Calu3 (cell line): ENCODE data around the gene RASSF8. TPM values are rescaled to one million over a fixed set of nuclear protein-coding genes. Genes with fewer than 3 reads are reported as not detected.
A peak's percentile ranks its signal among the peaks of the same experiment; 100 is the strongest.

Experiments used
- BruUV-seq: library from RNA; stranded (reverse); fragments of 400-500 nt; replicated peaks from 2 replicates; lab custom pipeline; 2021; lab: Mats Ljungman, UMichigan
- CTCF ChIA-PET: fragments of 300-600 bp; sonication (Branson Sonifier 250); formaldehyde crosslinking; loops from one replicate; lab custom pipeline; 2022; ENCODE audit warnings: antibody characterized with exemption; lab: Charles Lee
- DNase-seq: peaks from one replicate; pipeline ENCODE4 v3.0.0; 2022
- H3K27ac Mint-ChIP-seq: one replicate; pipeline ENCODE4 v1.8.0; 2022; ENCODE audit warnings: mixed read lengths; ENCODE audit not compliant: unreplicated experiment
- H3K27me3 Mint-ChIP-seq: one replicate; pipeline ENCODE4 v1.8.0; 2022; ENCODE audit warnings: mixed read lengths; ENCODE audit not compliant: unreplicated experiment
- H3K36me3 Mint-ChIP-seq: one replicate; pipeline ENCODE4 v1.8.0; 2022; ENCODE audit warnings: mild to moderate bottlenecking, moderate library complexity, mixed read lengths; ENCODE audit not compliant: insufficient read depth, unreplicated experiment
- H3K4me1 Mint-ChIP-seq: one replicate; pipeline ENCODE4 v1.8.0; 2022; ENCODE audit warnings: mild to moderate bottlenecking, low read depth, mixed read lengths; ENCODE audit not compliant: unreplicated experiment
- H3K4me3 Mint-ChIP-seq: one replicate; pipeline ENCODE4 v1.8.0; 2022; ENCODE audit warnings: mild to moderate bottlenecking, low read depth, moderate library complexity, mixed read lengths; ENCODE audit not compliant: unreplicated experiment
- H3K9me3 Mint-ChIP-seq: one replicate; pipeline ENCODE4 v1.8.0; 2022; ENCODE audit warnings: low read depth, mixed read lengths; ENCODE audit not compliant: unreplicated experiment
- CTCF ChIP-seq: fragments of 200-600 bp; IDR thresholded peaks from one replicate; pipeline ENCODE4 v1.8.0; 2022; ENCODE audit warnings: antibody characterized with exemption; ENCODE audit not compliant: unreplicated experiment
- intact Hi-C: fragments of 100-400 bp; cut with micrococcal nuclease; formaldehyde crosslinking; loops from one replicate; pipeline ENCODE4 v1.10.0; 2022; ENCODE audit not compliant: unreplicated experiment
- total RNA-seq: library from RNA; stranded (reverse); gene quantifications from 2 replicates; pipeline ENCODE4 v1.2.3, GENCODE V29; 2022

Gene RASSF8
- total RNA-seq, 1 experiment from 2014 or later = 26.6 TPM

GRCh38 chr12:26122681-26123481 is 164.4 kb downstream of the RASSF8 start:
- H3K9me3 Mint-ChIP-seq = no peaks in the 10 kb centered on the region
- no TSS peak for BruUV-seq
- H3K36me3 Mint-ChIP-seq = peaks cover 60% of the 10 kb centered on the region
- peak overlapping the region; percentile 69 for H3K27ac Mint-ChIP-seq
- peaks cover 11% of the 10 kb centered on the region for H3K27me3 Mint-ChIP-seq
- peaks cover 36% of the 10 kb centered on the region for H3K4me1 Mint-ChIP-seq
- intact Hi-C loops = loop anchor here (1.0 to 5.0 kb wide), 3 partner anchors 64 to 399 kb away; no protein-coding TSS in a partner anchor
- peak; percentile 63 for DNase-seq
- H3K4me3 Mint-ChIP-seq = peak overlapping the region; percentile 79
- CTCF ChIA-PET = interaction anchor here (0.8 to 4.3 kb wide), 7 partner anchors 30 to 195 kb away, joined by 3 to 26 read pairs (median 4); no protein-coding TSS in a partner anchor
- TF ChIP-seq CTCF = peak; percentile 13

GRCh38 chr12:26123482-26123980 is 165.0 kb downstream of the RASSF8 start:
- TF ChIP-seq CTCF = no peak
- intact Hi-C loops = loop anchor here (1.0 to 5.0 kb wide), 3 partner anchors 64 to 399 kb away; no protein-coding TSS in a partner anchor
- no peaks in the 10 kb centered on the region for H3K9me3 Mint-ChIP-seq
- CTCF ChIA-PET = interaction anchor here (1.1 to 4.3 kb wide), 4 partner anchors 30 to 151 kb away, joined by 3 to 26 read pairs (median 5); no protein-coding TSS in a partner anchor
- no TSS peak for BruUV-seq
- peaks cover 42% of the 10 kb centered on the region for H3K4me1 Mint-ChIP-seq
- DNase-seq = no peak
- peak overlapping the region; percentile 79 for H3K4me3 Mint-ChIP-seq
- peak overlapping the region; percentile 69 for H3K27ac Mint-ChIP-seq
- H3K36me3 Mint-ChIP-seq = peaks cover 60% of the 10 kb centered on the region
- peaks cover 17% of the 10 kb centered on the region for H3K27me3 Mint-ChIP-seq

- Mint-ChIP-seq H3K4me3 (peak within 1 kb of the TSS; percentile 79), H3K27ac (peak within 1 kb of the TSS; percentile 92), H3K36me3 (peaks cover 60% of the 10 kb centered on the region), H3K4me1 (peaks cover 35% of the 10 kb centered on the region), H3K27me3 (peaks cover 18% of the 10 kb centered on the region), H3K9me3 (no peaks in the 10 kb centered on the region)
- TSS peak; percentile 72 for BruUV-seq
- no peak for TF ChIP-seq CTCF
- CTCF ChIA-PET = interaction anchor here (0.6 to 4.3 kb wide), 8 partner anchors 29 to 291 kb away, joined by 3 to 26 read pairs (median 4); no protein-coding TSS in a partner anchor
- intact Hi-C loops = loop anchor here (1.0 to 5.0 kb wide), 3 partner anchors 63 to 398 kb away; no protein-coding TSS in a partner anchor
- DNase-seq = peak; percentile 83
These were observed 166.2 kb downstream of the RASSF8 start, which contains the start of gene BHLHE41 for GRCh38 chr12:26124446-26125399. TSS of gene BHLHE41 (minus strand) at chr12:26125037. CDS start at chr12:26124779, 258 bp downstream.
